Mucosa of gallbladder (tissue), 1 donor: ENCODE results near the gene ADSS2. TPM values are rescaled to one million over a fixed set of nuclear protein-coding genes. Genes with fewer than 3 reads are reported as not detected.

Experiments
- DNase-seq: peaks from one replicate; pipeline ENCODE4 v3.0.0-alpha.2; 2020; ENCODE audit warnings: low spot score
- total RNA-seq: library from RNA; stranded (reverse); gene quantifications from one replicate; pipeline ENCODE4 v1.2.1, GENCODE V29; 2021
- donor health status: DM: no; HTN: no; CAD: no.

ADSS2 gene
- total RNA-seq, 1 donor from 2014 or later, result 32.4 TPM

GRCh38 chr1:244445320-244446181 is 6.2 kb downstream of the ADSS2 start:
- no peak for DNase-seq

GRCh38 chr1:244444854-244445253 is 6.9 kb downstream of the ADSS2 start:
- DNase-seq, result no peak

- no peak for DNase-seq
Observed at GRCh38 chr1:244442850-244443249, 8.9 kb downstream of the ADSS2 start.

GRCh38 chr1:244439391-244440032 is 12.2 kb downstream of the ADSS2 start:
- DNase-seq, result no peak

GRCh38 chr1:244437086-244437468 is 14.6 kb downstream of the ADSS2 start:
- no peak for DNase-seq

- no peak for DNase-seq
Observed at GRCh38 chr1:244436336-244437085, 15.2 kb downstream of the ADSS2 start.

GRCh38 chr1:244435562-244436205 is 16.0 kb downstream of the ADSS2 start:
- DNase-seq, result no peak

GRCh38 chr1:244431166-244431565 is 20.5 kb downstream of the ADSS2 start:
- DNase-seq, result no peak

- DNase-seq, result no peak
Observed at GRCh38 chr1:244429818-244430217, 21.9 kb downstream of the ADSS2 start.

GRCh38 chr1:244427647-244428046 is 24.1 kb downstream of the ADSS2 start:
- no peak for DNase-seq

GRCh38 chr1:244424649-244425334 is 26.9 kb downstream of the ADSS2 start:
- no peak for DNase-seq

- DNase-seq, result no peak
Observed at GRCh38 chr1:244422174-244422573, 29.5 kb downstream of the ADSS2 start.

- no peak for DNase-seq
Observed at GRCh38 chr1:244419024-244419423, 32.7 kb downstream of the ADSS2 start.

GRCh38 chr1:244414543-244414942 is 37.2 kb downstream of the ADSS2 start:
- DNase-seq, result no peak

- DNase-seq, result no peak
Observed at GRCh38 chr1:244413736-244414135, 38.0 kb downstream of the ADSS2 start.

GRCh38 chr1:244412176-244412575 is 39.5 kb downstream of the ADSS2 start:
- no peak for DNase-seq

- DNase-seq, result no peak
Observed at GRCh38 chr1:244409701-244410100, 42.0 kb downstream of the ADSS2 start.

GRCh38 chr1:244406337-244406736 is 45.4 kb downstream of the ADSS2 start:
- no peak for DNase-seq

GRCh38 chr1:244405856-244406255 is 45.9 kb downstream of the ADSS2 start:
- no peak for DNase-seq

GRCh38 chr1:244403431-244403830 is 48.3 kb downstream of the ADSS2 start:
- DNase-seq, result no peak

GRCh38 chr1:244400974-244401373 is 50.7 kb downstream of the ADSS2 start:
- DNase-seq, result no peak
